ENCODE measurements around the gene MAP7D3.

MAP7D3 gene

GRCh38 chrX:136193771-136194170 lies 57.4 kb downstream of the MAP7D3 start:
- Histone ChIP-seq H3K4me3 (ENCODE audit: low read length) (no peak overlapping the region), H3K36me3 (ENCODE audit: control insufficient read depth, insufficient read depth, low read length, severe bottlenecking) (peaks cover 18% of the 10 kb centered on the region), H3K9ac (ENCODE audit: low read length) (peak overlapping the region; percentile 48), H3K4me1 (ENCODE audit: control insufficient read depth, insufficient read depth, low read length) (peaks cover 61% of the 10 kb centered on the region), H3K9me3 (ENCODE audit: control insufficient read depth, low read length) (no peaks in the 10 kb centered on the region), H3K27me3 (replicated peaks; ENCODE audit: control insufficient read depth, insufficient read depth, low read length) (no peaks in the 10 kb centered on the region)
- no peak for DNase-seq (ENCODE audit: low read depth)

GRCh38 chrX:136192839-136193414 lies 58.3 kb downstream of the MAP7D3 start:
- peak; percentile 48 for DNase-seq (ENCODE audit: low read depth)
- no peak overlapping the region for H3K4me3 ChIP-seq (ENCODE audit: low read length)
- H3K27me3 ChIP-seq (replicated peaks; ENCODE audit: control insufficient read depth, insufficient read depth, low read length): no peaks in the 10 kb centered on the region
- peaks cover 61% of the 10 kb centered on the region for H3K4me1 ChIP-seq (ENCODE audit: control insufficient read depth, insufficient read depth, low read length)
- H3K9ac ChIP-seq (ENCODE audit: low read length): peak overlapping the region; percentile 48
- peaks cover 19% of the 10 kb centered on the region for H3K36me3 ChIP-seq (ENCODE audit: control insufficient read depth, insufficient read depth, low read length, severe bottlenecking)
- no peaks in the 10 kb centered on the region for H3K9me3 ChIP-seq (ENCODE audit: control insufficient read depth, low read length)

GRCh38 chrX:136192135-136192534 lies 59.1 kb downstream of the MAP7D3 start:
- peaks cover 61% of the 10 kb centered on the region for H3K4me1 ChIP-seq (ENCODE audit: control insufficient read depth, insufficient read depth, low read length)
- peak overlapping the region; percentile 2 for H3K4me3 ChIP-seq (ENCODE audit: low read length)
- H3K9ac ChIP-seq (ENCODE audit: low read length): peak overlapping the region; percentile 43
- no peak for DNase-seq (ENCODE audit: low read depth)
- no peaks in the 10 kb centered on the region for H3K9me3 ChIP-seq (ENCODE audit: control insufficient read depth, low read length)
- peaks cover 19% of the 10 kb centered on the region for H3K36me3 ChIP-seq (ENCODE audit: control insufficient read depth, insufficient read depth, low read length, severe bottlenecking)
- H3K27me3 ChIP-seq (replicated peaks; ENCODE audit: control insufficient read depth, insufficient read depth, low read length): no peaks in the 10 kb centered on the region

- DNase-seq (ENCODE audit: low read depth): no peak
- H3K9ac ChIP-seq (ENCODE audit: low read length): no peak overlapping the region
- H3K9me3 ChIP-seq (ENCODE audit: control insufficient read depth, low read length): no peaks in the 10 kb centered on the region
Observed at GRCh38 chrX:136191171-136191570, 60.0 kb downstream of the MAP7D3 start.

GRCh38 chrX:136190038-136190713 lies 61.0 kb downstream of the MAP7D3 start:
- no peak overlapping the region for H3K4me3 ChIP-seq (ENCODE audit: low read length)
- H3K4me1 ChIP-seq (ENCODE audit: control insufficient read depth, insufficient read depth, low read length): peaks cover 55% of the 10 kb centered on the region

More at GRCh38 chrX:136191171-136191570, 60.0 kb downstream of the MAP7D3 start:
- H3K4me3 ChIP-seq (ENCODE audit: low read length): no peak overlapping the region
- peaks cover 55% of the 10 kb centered on the region for H3K4me1 ChIP-seq (ENCODE audit: control insufficient read depth, insufficient read depth, low read length)
- H3K36me3 ChIP-seq (ENCODE audit: control insufficient read depth, insufficient read depth, low read length, severe bottlenecking): peaks cover 19% of the 10 kb centered on the region
- no peaks in the 10 kb centered on the region for H3K27me3 ChIP-seq (replicated peaks; ENCODE audit: control insufficient read depth, insufficient read depth, low read length)

GRCh38 chrX:136189222-136189621 lies 62.0 kb downstream of the MAP7D3 start:
- Histone ChIP-seq H3K9ac (ENCODE audit: low read length) (no peak overlapping the region), H3K36me3 (ENCODE audit: control insufficient read depth, insufficient read depth, low read length, severe bottlenecking) (peaks cover 14% of the 10 kb centered on the region), H3K4me3 (ENCODE audit: low read length) (no peak overlapping the region), H3K4me1 (ENCODE audit: control insufficient read depth, insufficient read depth, low read length) (peaks cover 58% of the 10 kb centered on the region), H3K9me3 (ENCODE audit: control insufficient read depth, low read length) (no peaks in the 10 kb centered on the region), H3K27me3 (replicated peaks; ENCODE audit: control insufficient read depth, insufficient read depth, low read length) (no peaks in the 10 kb centered on the region)
- DNase-seq (ENCODE audit: low read depth): no peak

More at GRCh38 chrX:136190038-136190713, 61.0 kb downstream of the MAP7D3 start:
- no peak for DNase-seq (ENCODE audit: low read depth)
- H3K9ac ChIP-seq (ENCODE audit: low read length): no peak overlapping the region
- H3K27me3 ChIP-seq (replicated peaks; ENCODE audit: control insufficient read depth, insufficient read depth, low read length): no peaks in the 10 kb centered on the region
- peaks cover 19% of the 10 kb centered on the region for H3K36me3 ChIP-seq (ENCODE audit: control insufficient read depth, insufficient read depth, low read length, severe bottlenecking)
- no peaks in the 10 kb centered on the region for H3K9me3 ChIP-seq (ENCODE audit: control insufficient read depth, low read length)

GRCh38 chrX:136186023-136186413 lies 65.2 kb downstream of the MAP7D3 start:
- Histone ChIP-seq H3K4me1 (ENCODE audit: control insufficient read depth, insufficient read depth, low read length) (peaks cover 47% of the 10 kb centered on the region), H3K4me3 (ENCODE audit: low read length) (peak overlapping the region; percentile 39), H3K27me3 (replicated peaks; ENCODE audit: control insufficient read depth, insufficient read depth, low read length) (no peaks in the 10 kb centered on the region), H3K9me3 (ENCODE audit: control insufficient read depth, low read length) (no peaks in the 10 kb centered on the region), H3K36me3 (ENCODE audit: control insufficient read depth, insufficient read depth, low read length, severe bottlenecking) (peaks cover 17% of the 10 kb centered on the region), H3K9ac (ENCODE audit: low read length) (peak overlapping the region; percentile 70)
- DNase-seq (ENCODE audit: low read depth): no peak

GRCh38 chrX:136185401-136186022 lies 65.7 kb downstream of the MAP7D3 start:
- H3K36me3 ChIP-seq (ENCODE audit: control insufficient read depth, insufficient read depth, low read length, severe bottlenecking): peaks cover 14% of the 10 kb centered on the region
- peak; percentile 68 for DNase-seq (ENCODE audit: low read depth)
- H3K4me1 ChIP-seq (ENCODE audit: control insufficient read depth, insufficient read depth, low read length): peaks cover 42% of the 10 kb centered on the region
- H3K9ac ChIP-seq (ENCODE audit: low read length): peak overlapping the region; percentile 70
- no peaks in the 10 kb centered on the region for H3K27me3 ChIP-seq (replicated peaks; ENCODE audit: control insufficient read depth, insufficient read depth, low read length)
- H3K4me3 ChIP-seq (ENCODE audit: low read length): peak overlapping the region; percentile 39
- H3K9me3 ChIP-seq (ENCODE audit: control insufficient read depth, low read length): no peaks in the 10 kb centered on the region

GRCh38 chrX:136183917-136184316 lies 67.3 kb downstream of the MAP7D3 start:
- peak overlapping the region; percentile 52 for H3K4me3 ChIP-seq (ENCODE audit: low read length)
- DNase-seq (ENCODE audit: low read depth): peak; percentile 64

GRCh38 chrX:136183172-136183571 lies 68.0 kb downstream of the MAP7D3 start:
- Histone ChIP-seq H3K4me1 (ENCODE audit: control insufficient read depth, insufficient read depth, low read length) (peaks cover 51% of the 10 kb centered on the region), H3K27me3 (replicated peaks; ENCODE audit: control insufficient read depth, insufficient read depth, low read length) (no peaks in the 10 kb centered on the region), H3K9me3 (ENCODE audit: control insufficient read depth, low read length) (no peaks in the 10 kb centered on the region), H3K4me3 (ENCODE audit: low read length) (no peak overlapping the region), H3K9ac (ENCODE audit: low read length) (peak overlapping the region; percentile 70), H3K36me3 (ENCODE audit: control insufficient read depth, insufficient read depth, low read length, severe bottlenecking) (peaks cover 8% of the 10 kb centered on the region)
- no peak for DNase-seq (ENCODE audit: low read depth)

More at GRCh38 chrX:136183917-136184316, 67.3 kb downstream of the MAP7D3 start:
- Histone ChIP-seq H3K9ac (ENCODE audit: low read length) (peak overlapping the region; percentile 70), H3K9me3 (ENCODE audit: control insufficient read depth, low read length) (no peaks in the 10 kb centered on the region), H3K4me1 (ENCODE audit: control insufficient read depth, insufficient read depth, low read length) (peaks cover 47% of the 10 kb centered on the region), H3K36me3 (ENCODE audit: control insufficient read depth, insufficient read depth, low read length, severe bottlenecking) (peaks cover 11% of the 10 kb centered on the region), H3K27me3 (replicated peaks; ENCODE audit: control insufficient read depth, insufficient read depth, low read length) (no peaks in the 10 kb centered on the region)

GRCh38 chrX:136182414-136182813 lies 68.8 kb downstream of the MAP7D3 start:
- H3K27me3 ChIP-seq (replicated peaks; ENCODE audit: control insufficient read depth, insufficient read depth, low read length): no peaks in the 10 kb centered on the region
- H3K4me1 ChIP-seq (ENCODE audit: control insufficient read depth, insufficient read depth, low read length): peaks cover 59% of the 10 kb centered on the region
- peak overlapping the region; percentile 67 for H3K9ac ChIP-seq (ENCODE audit: low read length)
- peaks cover 11% of the 10 kb centered on the region for H3K36me3 ChIP-seq (ENCODE audit: control insufficient read depth, insufficient read depth, low read length, severe bottlenecking)
- H3K4me3 ChIP-seq (ENCODE audit: low read length): no peak overlapping the region
- no peak for DNase-seq (ENCODE audit: low read depth)
- H3K9me3 ChIP-seq (ENCODE audit: control insufficient read depth, low read length): no peaks in the 10 kb centered on the region

Data from adipocyte (in vitro differentiated cells).